ENCODE data around the gene SGMS1. TPM values are rescaled to one million over a fixed set of nuclear protein-coding genes. Genes with fewer than 3 reads are reported as not detected.

SGMS1 gene
- total RNA-seq, 1 experiment from 2014 or later = 34.5 TPM

GRCh38 chr10:50523357-50523756 lies 100.4 kb downstream of the SGMS1 start:
- Mint-ChIP-seq H3K36me3 (ENCODE audit: insufficient read depth, unreplicated experiment) (no peaks in the 10 kb centered on the region), H3K4me3 (ENCODE audit: low read depth, unreplicated experiment) (no peak overlapping the region), H3K9me3 (ENCODE audit: low read depth, unreplicated experiment) (no peaks in the 10 kb centered on the region), H3K27ac (ENCODE audit: unreplicated experiment) (no peak overlapping the region), H3K4me1 (ENCODE audit: low read depth, unreplicated experiment) (no peaks in the 10 kb centered on the region), H3K27me3 (ENCODE audit: unreplicated experiment) (no peaks in the 10 kb centered on the region)
- CTCF ChIA-PET = no interaction called here
- intact Hi-C loops (cut with micrococcal nuclease; ENCODE audit: unreplicated experiment) = no loop called here
- no TSS peak for BruUV-seq (replicated peaks)
- TF ChIP-seq CTCF (IDR thresholded peaks at IDR 0.05; ENCODE audit: unreplicated experiment) = no peak
- no peak for DNase-seq

- Mint-ChIP-seq H3K27me3 (ENCODE audit: unreplicated experiment) (no peaks in the 10 kb centered on the region), H3K9me3 (ENCODE audit: low read depth, unreplicated experiment) (no peaks in the 10 kb centered on the region), H3K36me3 (ENCODE audit: insufficient read depth, unreplicated experiment) (no peaks in the 10 kb centered on the region), H3K4me1 (ENCODE audit: low read depth, unreplicated experiment) (no peaks in the 10 kb centered on the region), H3K27ac (ENCODE audit: unreplicated experiment) (no peak overlapping the region), H3K4me3 (ENCODE audit: low read depth, unreplicated experiment) (no peak overlapping the region)
- DNase-seq = no peak
- intact Hi-C loops (cut with micrococcal nuclease; ENCODE audit: unreplicated experiment) = no loop called here
- no peak for TF ChIP-seq CTCF (IDR thresholded peaks at IDR 0.05; ENCODE audit: unreplicated experiment)
- CTCF ChIA-PET = no interaction called here
- no TSS peak for BruUV-seq (replicated peaks)
Measured at GRCh38 chr10:50522908-50523307, 100.8 kb downstream of the SGMS1 start.

- no peak for DNase-seq
- H3K27ac Mint-ChIP-seq (ENCODE audit: unreplicated experiment) = no peak overlapping the region
- intact Hi-C loops (cut with micrococcal nuclease; ENCODE audit: unreplicated experiment) = no loop called here
- no peaks in the 10 kb centered on the region for H3K9me3 Mint-ChIP-seq (ENCODE audit: low read depth, unreplicated experiment)
- H3K27me3 Mint-ChIP-seq (ENCODE audit: unreplicated experiment) = no peaks in the 10 kb centered on the region
- H3K36me3 Mint-ChIP-seq (ENCODE audit: insufficient read depth, unreplicated experiment) = no peaks in the 10 kb centered on the region
- no peak overlapping the region for H3K4me3 Mint-ChIP-seq (ENCODE audit: low read depth, unreplicated experiment)
- no TSS peak for BruUV-seq (replicated peaks)
- no peaks in the 10 kb centered on the region for H3K4me1 Mint-ChIP-seq (ENCODE audit: low read depth, unreplicated experiment)
- CTCF ChIA-PET = no interaction called here
- no peak for TF ChIP-seq CTCF (IDR thresholded peaks at IDR 0.05; ENCODE audit: unreplicated experiment)
Measured at GRCh38 chr10:50520115-50520514, 103.6 kb downstream of the SGMS1 start.

- Mint-ChIP-seq H3K9me3 (ENCODE audit: low read depth, unreplicated experiment) (no peaks in the 10 kb centered on the region), H3K4me1 (ENCODE audit: low read depth, unreplicated experiment) (no peaks in the 10 kb centered on the region), H3K36me3 (ENCODE audit: insufficient read depth, unreplicated experiment) (no peaks in the 10 kb centered on the region), H3K4me3 (ENCODE audit: low read depth, unreplicated experiment) (no peak overlapping the region), H3K27me3 (ENCODE audit: unreplicated experiment) (no peaks in the 10 kb centered on the region), H3K27ac (ENCODE audit: unreplicated experiment) (no peak overlapping the region)
- DNase-seq = no peak
- no peak for TF ChIP-seq CTCF (IDR thresholded peaks at IDR 0.05; ENCODE audit: unreplicated experiment)
- CTCF ChIA-PET = interaction anchor here (0.6 kb wide), 1 partner anchor 284 kb away, joined by 3 read pairs; no protein-coding TSS in a partner anchor
- no TSS peak for BruUV-seq (replicated peaks)
- intact Hi-C loops (cut with micrococcal nuclease; ENCODE audit: unreplicated experiment) = no loop called here
Measured at GRCh38 chr10:50517626-50518025, 106.1 kb downstream of the SGMS1 start.
